H9 (cell line): ENCODE results near the gene SERPINE1. TPM values are rescaled to one million over a fixed set of nuclear protein-coding genes. Genes with fewer than 3 reads are reported as not detected.

Source experiments
- DNase-seq: peaks from one replicate; pipeline ENCODE4 v3.0.0-alpha.2; 2017
- H2AFZ ChIP-seq: one replicate; pipeline ENCODE4 v1.6.1; 2013; ENCODE audit warnings: mild to moderate bottlenecking, low read length, control low read depth, moderate library complexity
- H2AK5ac ChIP-seq: 2 replicates; pipeline ENCODE4 v1.6.1; 2013; ENCODE audit warnings: low read length, control low read depth, mixed read lengths; ENCODE audit not compliant: insufficient read length
- H2BK120ac ChIP-seq: one replicate; pipeline ENCODE4 v1.6.1; 2013; ENCODE audit warnings: low read depth, mild to moderate bottlenecking, low read length, control low read depth, inconsistent platforms; ENCODE audit not compliant: poor library complexity, severe bottlenecking
- H2BK12ac ChIP-seq: 2 replicates; pipeline ENCODE4 v1.6.1; 2013; ENCODE audit warnings: low read length, control low read depth, mixed read lengths, low read depth; ENCODE audit not compliant: insufficient read length
- H2BK15ac ChIP-seq: 2 replicates; pipeline ENCODE4 v1.6.1; 2013; ENCODE audit warnings: low read depth, low read length, control low read depth
- H2BK20ac ChIP-seq: one replicate; pipeline ENCODE4 v1.6.1; 2013; ENCODE audit warnings: low read depth, mild to moderate bottlenecking, low read length, control low read depth, inconsistent platforms; ENCODE audit not compliant: poor library complexity, severe bottlenecking
- H2BK5ac ChIP-seq: 2 replicates; pipeline ENCODE4 v1.6.1; 2013; ENCODE audit warnings: low read length, control low read depth, mixed read lengths; ENCODE audit not compliant: insufficient read length
- H3K14ac ChIP-seq: 2 replicates; pipeline ENCODE4 v1.6.1; 2013; ENCODE audit warnings: low read length, control low read depth; ENCODE audit not compliant: insufficient read depth
- H3K18ac ChIP-seq: 2 replicates; pipeline ENCODE4 v1.6.1; 2013; ENCODE audit warnings: low read depth, mild to moderate bottlenecking, mixed read lengths, low read length, control low read depth; ENCODE audit not compliant: insufficient read length
- H3K23ac ChIP-seq: 2 replicates; pipeline ENCODE4 v1.6.1; 2013; ENCODE audit warnings: low read length, control low read depth, mixed read lengths, low read depth; ENCODE audit not compliant: insufficient read length
- H3K23me2 ChIP-seq: 2 replicates; pipeline ENCODE4 v1.6.1; 2013; ENCODE audit warnings: low read depth, mild to moderate bottlenecking, mixed read lengths, low read length, control low read depth; ENCODE audit not compliant: insufficient read length, poor library complexity, severe bottlenecking
- H3K27ac ChIP-seq: 2 replicates; pipeline ENCODE4 v1.5.1; 2013; ENCODE audit warnings: low read length, control low read depth, mixed read lengths, low read depth; ENCODE audit not compliant: insufficient read length
- H3K27me3 ChIP-seq: 2 replicates; pipeline ENCODE4 v1.6.1; 2013; ENCODE audit warnings: low read length, control low read depth, inconsistent platforms; ENCODE audit not compliant: insufficient read depth
- H3K4ac ChIP-seq: 2 replicates; pipeline ENCODE4 v1.6.1; 2013; ENCODE audit warnings: low read depth, mild to moderate bottlenecking, control low read depth, inconsistent platforms, low read length, moderate library complexity
- H3K4me1 ChIP-seq: 2 replicates; pipeline ENCODE4 v1.6.1; 2013; ENCODE audit warnings: low read length, control low read depth, inconsistent platforms; ENCODE audit not compliant: insufficient read depth
- H3K4me2 ChIP-seq: 2 replicates; pipeline ENCODE4 v1.6.1; 2013; ENCODE audit warnings: low read length, control low read depth, mixed read lengths; ENCODE audit not compliant: insufficient read length, insufficient read depth
- H3K56ac ChIP-seq: 2 replicates; pipeline ENCODE4 v1.6.1; 2013; ENCODE audit warnings: low read depth, mild to moderate bottlenecking, mixed read lengths, low read length, control low read depth; ENCODE audit not compliant: insufficient read length
- H3K79me1 ChIP-seq: 2 replicates; pipeline ENCODE4 v1.6.1; 2013; ENCODE audit warnings: low read depth, mild to moderate bottlenecking, moderate library complexity, low read length, control low read depth, inconsistent platforms; ENCODE audit not compliant: insufficient read depth, poor library complexity, severe bottlenecking
- H3K79me2 ChIP-seq: 2 replicates; pipeline ENCODE4 v1.6.1; 2013; ENCODE audit warnings: low read length, control low read depth, inconsistent platforms; ENCODE audit not compliant: insufficient read depth
- H3K9ac ChIP-seq: 2 replicates; pipeline ENCODE4 v1.6.1; 2013; ENCODE audit warnings: low read length, control low read depth, mixed read lengths; ENCODE audit not compliant: insufficient read length; ENCODE audit errors: extremely low read depth
- H3K9me3 ChIP-seq: one replicate; pipeline ENCODE4 v1.6.1; 2013; ENCODE audit warnings: low read depth, low read length, inconsistent platforms; ENCODE audit not compliant: control insufficient read depth
- H3T11ph ChIP-seq: one replicate; pipeline ENCODE4 v1.6.1; 2013; ENCODE audit warnings: mild to moderate bottlenecking, low read length, control low read depth, inconsistent platforms
- H4K20me1 ChIP-seq: one replicate; pipeline ENCODE4 v1.6.1; 2013; ENCODE audit not compliant: control insufficient read depth, insufficient read length, insufficient read depth
- H4K5ac ChIP-seq: 2 replicates; pipeline ENCODE4 v1.6.1; 2013; ENCODE audit warnings: low read depth, mild to moderate bottlenecking, mixed read lengths, low read length, control low read depth; ENCODE audit not compliant: insufficient read length
- H4K8ac ChIP-seq: replicated peaks from 2 replicates; pipeline ENCODE4 v1.6.1; 2013; ENCODE audit warnings: low read length, control low read depth, mixed read lengths, low read depth; ENCODE audit not compliant: insufficient read length
- H4K91ac ChIP-seq: 2 replicates; pipeline ENCODE4 v1.6.1; 2013; ENCODE audit warnings: low read depth, mild to moderate bottlenecking, moderate library complexity, mixed read lengths, low read length, control low read depth; ENCODE audit not compliant: insufficient read length
- H3K27ac Mint-ChIP-seq, 3 experiments: 2 replicates in 2 of 3; 3 replicates in 1 of 3; pipeline ENCODE4 v1.8.0; 2020 to 2021; ENCODE audit warnings: mixed read lengths in 3 of 3, mild to moderate bottlenecking in 1 of 3, moderate library complexity in 1 of 3
- H3K27me3 Mint-ChIP-seq: 2 replicates; pipeline ENCODE4 v1.8.0; 2021; ENCODE audit warnings: low read depth, mild to moderate bottlenecking, moderate library complexity, mixed read lengths
- H3K36me3 Mint-ChIP-seq, 3 experiments: 2 replicates in 2 of 3; 3 replicates in 1 of 3; pipeline ENCODE4 v1.8.0; 2020 to 2021; ENCODE audit warnings: low read depth in 3 of 3, mixed read lengths in 3 of 3; ENCODE audit not compliant: insufficient read depth in 1 of 3
- H3K4me1 Mint-ChIP-seq, 2 experiments: 2 replicates each; pipeline ENCODE4 v1.8.0; 2020; ENCODE audit warnings: mixed read lengths in 2 of 2
- H3K4me3 Mint-ChIP-seq, 2 experiments: 2 replicates in 1 of 2; 3 replicates in 1 of 2; pipeline ENCODE4 v1.8.0; 2020 to 2021; ENCODE audit warnings: mild to moderate bottlenecking in 2 of 2, mixed read lengths in 2 of 2, moderate library complexity in 1 of 2
- H3K9me3 Mint-ChIP-seq, 2 experiments: 2 replicates in 1 of 2; 3 replicates in 1 of 2; pipeline ENCODE4 v1.8.0; 2020; ENCODE audit warnings: mild to moderate bottlenecking in 2 of 2, mixed read lengths in 2 of 2, moderate library complexity in 1 of 2
- WGBS: extraction: QIAGEN DNeasy Blood & Tissue Kit; methylation state at CpG from one replicate; pipeline ENCODE4 v1.1.7; 2013; ENCODE audit warnings: missing lambda C conversion rate, low lambda C conversion rate, mixed read lengths; ENCODE audit not compliant: insufficient read length; ENCODE audit errors: extremely low coverage; 5-methylcytosine and 5-hydroxymethylcytosine counted together
- total RNA-seq: library from RNA; stranded (reverse); gene quantifications from 2 replicates; pipeline ENCODE4 v1.2.1, GENCODE V29; 2021
- TF ChIP-seq, protein P1 (sequence below): fragments of 200-600 bp; sonication (generic); conservative IDR thresholded peaks from 3 replicates; pipeline ENCODE4 v1.8.0; 2021; ENCODE audit warnings: antibody characterized with exemption, mild to moderate bottlenecking

SERPINE1 gene
- total RNA-seq, 1 experiment from 2014 or later: 11.5 TPM

DNA sequence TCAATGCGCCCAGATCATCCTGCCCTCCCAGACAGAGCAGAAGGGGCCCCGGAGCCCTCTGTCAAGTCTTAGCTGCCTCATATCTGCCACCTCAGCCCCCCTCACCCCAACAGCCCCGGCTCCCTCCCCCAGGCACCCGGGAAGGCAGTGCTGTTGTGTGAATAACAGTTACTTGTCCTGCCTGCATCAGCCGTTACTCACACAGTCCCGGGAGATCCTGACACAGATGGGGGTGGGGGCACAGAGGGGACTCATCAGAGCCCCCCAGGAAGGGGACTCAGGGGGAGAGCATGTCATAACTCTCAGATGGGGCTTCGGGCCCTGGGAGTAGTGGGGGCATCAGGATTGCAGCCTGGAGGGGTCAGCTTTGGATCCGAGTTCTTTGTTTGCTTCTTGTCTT is 12.4 kb upstream of the SERPINE1 start:
- Histone ChIP-seq H3K18ac (no peak overlapping the region), H2AK5ac (no peak overlapping the region), H4K20me1 (no peaks in the 10 kb centered on the region), H3K4me2 (no peak overlapping the region), H2BK15ac (no peak overlapping the region), H3K23ac (no peak overlapping the region), H2BK120ac (no peak overlapping the region), H2BK5ac (no peak overlapping the region), H3K27ac (no peak overlapping the region), H3K4ac (no peak overlapping the region), H3K9me3 (no peaks in the 10 kb centered on the region), H4K8ac (no peak overlapping the region), H3K56ac (no peak overlapping the region), H3K79me1 (no peaks in the 10 kb centered on the region), H4K91ac (no peak overlapping the region), H3K9ac (no peak overlapping the region), H2BK12ac (no peak overlapping the region), H3K14ac (no peak overlapping the region), H3K23me2 (no peaks in the 10 kb centered on the region), H2AFZ (no peak overlapping the region), H4K5ac (no peak overlapping the region), H3K79me2 (no peaks in the 10 kb centered on the region), H3T11ph (no peak overlapping the region), H2BK20ac (no peak overlapping the region), H3K27me3 (no peaks in the 10 kb centered on the region), H3K4me1 (no peaks in the 10 kb centered on the region; the same call in 1 of the 2 replicates)
- no peaks in the 10 kb centered on the region; a peak in 1 of 7 replicates for H3K36me3 Mint-ChIP-seq
- H3K4me3 Mint-ChIP-seq: no peak overlapping the region
- DNase-seq: no peak
- H3K27ac Mint-ChIP-seq: peak overlapping the region in 1 of 3 experiments; percentile 92; a peak in 2 of 7 replicates
- no peaks in the 10 kb centered on the region for H3K9me3 Mint-ChIP-seq
- TF ChIP-seq, protein P1, sequence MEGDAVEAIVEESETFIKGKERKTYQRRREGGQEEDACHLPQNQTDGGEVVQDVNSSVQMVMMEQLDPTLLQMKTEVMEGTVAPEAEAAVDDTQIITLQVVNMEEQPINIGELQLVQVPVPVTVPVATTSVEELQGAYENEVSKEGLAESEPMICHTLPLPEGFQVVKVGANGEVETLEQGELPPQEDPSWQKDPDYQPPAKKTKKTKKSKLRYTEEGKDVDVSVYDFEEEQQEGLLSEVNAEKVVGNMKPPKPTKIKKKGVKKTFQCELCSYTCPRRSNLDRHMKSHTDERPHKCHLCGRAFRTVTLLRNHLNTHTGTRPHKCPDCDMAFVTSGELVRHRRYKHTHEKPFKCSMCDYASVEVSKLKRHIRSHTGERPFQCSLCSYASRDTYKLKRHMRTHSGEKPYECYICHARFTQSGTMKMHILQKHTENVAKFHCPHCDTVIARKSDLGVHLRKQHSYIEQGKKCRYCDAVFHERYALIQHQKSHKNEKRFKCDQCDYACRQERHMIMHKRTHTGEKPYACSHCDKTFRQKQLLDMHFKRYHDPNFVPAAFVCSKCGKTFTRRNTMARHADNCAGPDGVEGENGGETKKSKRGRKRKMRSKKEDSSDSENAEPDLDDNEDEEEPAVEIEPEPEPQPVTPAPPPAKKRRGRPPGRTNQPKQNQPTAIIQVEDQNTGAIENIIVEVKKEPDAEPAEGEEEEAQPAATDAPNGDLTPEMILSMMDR: no peak
- H3K4me1 Mint-ChIP-seq: peaks cover 5 to 9% of the 10 kb centered on the region in 2 experiments; a peak in 3 of 4 replicates
- no peaks in the 10 kb centered on the region for H3K27me3 Mint-ChIP-seq
- WGBS: no CpG with 5 or more reads among the region's 8 CpGs
